Activated CD4-positive, alpha-beta T cell treated with anti-CD3 and anti-CD28 coated beads, Interleukin-2, amount 50 U/mL, for 24 hours (primary cell): Measurements from ENCODE around the gene USF1.
A peak's percentile ranks its signal among the peaks of the same experiment; 100 is the strongest.
"Not testable (repeated sequence)": the region's sequence is repeated elsewhere in the genome, so short reads cannot be mapped to it uniquely, and the experiment has no call there.

Experiments
- DNase-seq, 2 donors: peaks; one replicate each; pipeline ENCODE4 v3.0.0-alpha.2; 2020; ENCODE audit warnings: low read depth in 1 of 2, low spot score in 1 of 2

The USF1 gene

GRCh38 chr1:161079436-161080110 lies 33.8 kb upstream of the USF1 start:
- no peak for DNase-seq

GRCh38 chr1:161077426-161077825 lies 31.6 kb upstream of the USF1 start:
- DNase-seq, result no peak

- DNase-seq, result no peak
Measured at GRCh38 chr1:161076410-161076809, 30.6 kb upstream of the USF1 start.

- DNase-seq, result no peak
Measured at GRCh38 chr1:161074676-161075368, 29.0 kb upstream of the USF1 start.

- no peak for DNase-seq
Measured at GRCh38 chr1:161073474-161074121, 27.8 kb upstream of the USF1 start.

GRCh38 chr1:161072751-161073449 lies 27.1 kb upstream of the USF1 start:
- no peak for DNase-seq

- no peak for DNase-seq
Measured at GRCh38 chr1:161071886-161072371, 26.2 kb upstream of the USF1 start.

GRCh38 chr1:161070761-161071160 lies 25.0 kb upstream of the USF1 start:
- DNase-seq, result no peak

- DNase-seq, result peak; percentile 42 to 77
Measured at GRCh38 chr1:161069731-161070270, 24.0 kb upstream of the USF1 start, which contains the start of gene ARHGAP30. Gene ARHGAP30, minus strand, starts transcription at chr1:161069891. Its CDS starts 267 bp downstream, at chr1:161069624.

GRCh38 chr1:161069241-161069640 lies 23.5 kb upstream of the USF1 start:
- no peak for DNase-seq

GRCh38 chr1:161068306-161069234 lies 22.8 kb upstream of the USF1 start:
- peak; percentile 40 to 66 for DNase-seq

- DNase-seq, result no peak
Measured at GRCh38 chr1:161066694-161067093, 20.9 kb upstream of the USF1 start.

GRCh38 chr1:161065681-161066080 lies 19.9 kb upstream of the USF1 start:
- not testable (repeated sequence) for DNase-seq

GRCh38 chr1:161063936-161064335 lies 18.2 kb upstream of the USF1 start:
- DNase-seq, result not testable (repeated sequence)

- DNase-seq, result no peak
Measured at GRCh38 chr1:161061419-161061818, 15.6 kb upstream of the USF1 start.

- DNase-seq, result no peak
Measured at GRCh38 chr1:161059293-161059692, 13.5 kb upstream of the USF1 start.

GRCh38 chr1:161054805-161055204 lies 9.0 kb upstream of the USF1 start:
- no peak for DNase-seq

- no peak for DNase-seq
Measured at GRCh38 chr1:161054232-161054631, 8.5 kb upstream of the USF1 start.

GRCh38 chr1:161052899-161053298 lies 7.1 kb upstream of the USF1 start:
- DNase-seq, result no peak

- DNase-seq, result no peak
Measured at GRCh38 chr1:161051219-161051618, 5.4 kb upstream of the USF1 start.
